Measurements from ENCODE around the gene SLC35A4.

GRCh38 chr5:140567136-140567818 is 2.6 kb downstream of the SLC35A4 start:
- TF ChIP-seq CTCF (IDR thresholded peaks at IDR 0.05 in 8 of 11, conservative IDR thresholded peaks at IDR 0.05 in 3 of 11), result no peak
- no peak for TF ChIP-seq POLR2A (IDR thresholded peaks at IDR 0.05)
